Measurements from ENCODE around the gene MS4A4E.

Gene MS4A4E

GRCh38 chr11:60241786-60242185 lies 1.2 kb downstream of the MS4A4E start:
- Histone ChIP-seq H3K4me1 (ENCODE audit: control insufficient read depth in 1 of 2, insufficient read depth in 1 of 2, low read depth in 1 of 2, low read length in 1 of 2) (peaks cover 13 to 16% of the 10 kb centered on the region in 2 experiments), H3K9me3 (no peaks in the 10 kb centered on the region), H3K27ac (no peak overlapping the region), H3K36me3 (no peaks in the 10 kb centered on the region), H3K4me3 (ENCODE audit: low read depth in 1 of 2, low read length in 1 of 2) (no peak overlapping the region), H3K27me3 (no peaks in the 10 kb centered on the region)
- TF ChIP-seq, protein P1, sequence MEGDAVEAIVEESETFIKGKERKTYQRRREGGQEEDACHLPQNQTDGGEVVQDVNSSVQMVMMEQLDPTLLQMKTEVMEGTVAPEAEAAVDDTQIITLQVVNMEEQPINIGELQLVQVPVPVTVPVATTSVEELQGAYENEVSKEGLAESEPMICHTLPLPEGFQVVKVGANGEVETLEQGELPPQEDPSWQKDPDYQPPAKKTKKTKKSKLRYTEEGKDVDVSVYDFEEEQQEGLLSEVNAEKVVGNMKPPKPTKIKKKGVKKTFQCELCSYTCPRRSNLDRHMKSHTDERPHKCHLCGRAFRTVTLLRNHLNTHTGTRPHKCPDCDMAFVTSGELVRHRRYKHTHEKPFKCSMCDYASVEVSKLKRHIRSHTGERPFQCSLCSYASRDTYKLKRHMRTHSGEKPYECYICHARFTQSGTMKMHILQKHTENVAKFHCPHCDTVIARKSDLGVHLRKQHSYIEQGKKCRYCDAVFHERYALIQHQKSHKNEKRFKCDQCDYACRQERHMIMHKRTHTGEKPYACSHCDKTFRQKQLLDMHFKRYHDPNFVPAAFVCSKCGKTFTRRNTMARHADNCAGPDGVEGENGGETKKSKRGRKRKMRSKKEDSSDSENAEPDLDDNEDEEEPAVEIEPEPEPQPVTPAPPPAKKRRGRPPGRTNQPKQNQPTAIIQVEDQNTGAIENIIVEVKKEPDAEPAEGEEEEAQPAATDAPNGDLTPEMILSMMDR (IDR thresholded peaks at IDR 0.05), result no peak

GRCh38 chr11:60240662-60241061 lies 2.3 kb downstream of the MS4A4E start:
- Histone ChIP-seq H3K4me3 (ENCODE audit: low read depth in 1 of 2, low read length in 1 of 2) (no peak overlapping the region), H3K27ac (no peak overlapping the region), H3K4me1 (ENCODE audit: control insufficient read depth in 1 of 2, insufficient read depth in 1 of 2, low read depth in 1 of 2, low read length in 1 of 2) (peaks cover 13 to 18% of the 10 kb centered on the region in 2 experiments), H3K36me3 (no peaks in the 10 kb centered on the region), H3K9me3 (no peaks in the 10 kb centered on the region), H3K27me3 (no peaks in the 10 kb centered on the region)
- TF ChIP-seq, protein P1 (IDR thresholded peaks at IDR 0.05), result no peak

DNA sequence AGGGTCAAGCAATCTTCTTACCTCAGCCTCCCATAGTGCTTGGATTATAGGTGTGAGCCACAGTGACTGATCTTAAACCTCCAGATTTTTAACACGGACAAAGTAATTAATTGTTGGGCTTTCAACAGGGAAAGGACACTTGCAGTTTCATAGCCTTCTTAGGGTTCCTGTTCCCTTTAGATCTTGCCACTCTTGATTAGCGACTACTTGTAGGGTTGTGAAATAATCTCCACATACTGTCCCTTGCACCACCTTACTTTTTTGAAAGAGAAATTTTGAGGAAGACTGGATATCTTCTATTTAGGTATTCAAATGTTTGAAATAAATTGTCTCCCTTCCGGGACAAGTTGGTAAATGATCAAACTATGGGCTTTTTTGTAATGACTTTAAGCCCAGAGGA lies 7.6 kb downstream of the MS4A4E start:
- H3K36me3 ChIP-seq, result no peaks in the 10 kb centered on the region

DNA sequence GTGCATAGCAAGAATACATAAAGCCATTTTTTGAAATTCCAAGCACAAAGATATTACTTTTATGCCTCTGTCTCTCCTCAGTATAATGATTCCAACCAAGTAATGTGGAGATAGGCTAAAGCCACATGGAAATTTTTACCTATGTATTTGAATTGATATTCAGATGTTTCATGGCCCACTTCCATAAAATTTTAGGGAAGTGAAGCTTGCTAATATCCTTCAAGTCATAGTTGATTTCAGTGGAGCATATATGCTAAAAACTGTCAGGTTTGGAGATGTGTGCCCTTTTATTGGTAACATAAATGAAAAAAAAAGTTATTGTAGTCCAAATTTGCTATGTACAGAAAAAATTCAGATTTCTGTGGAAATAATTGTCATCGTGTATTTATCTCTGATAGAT lies 12.3 kb downstream of the MS4A4E start:
- Histone ChIP-seq H3K27ac (no peak overlapping the region), H3K4me3 (ENCODE audit: low read depth in 1 of 2, low read length in 1 of 2) (no peak overlapping the region), H3K9me3 (no peaks in the 10 kb centered on the region), H3K36me3 (no peaks in the 10 kb centered on the region), H3K27me3 (no peaks in the 10 kb centered on the region), H3K4me1 (ENCODE audit: control insufficient read depth in 1 of 2, insufficient read depth in 1 of 2, low read depth in 1 of 2, low read length in 1 of 2) (peaks cover 7 to 9% of the 10 kb centered on the region in 2 experiments)
- TF ChIP-seq, protein P1 (IDR thresholded peaks at IDR 0.05), result no peak

More for the DNA sequence above, 7.6 kb downstream of the MS4A4E start:
- Histone ChIP-seq H3K4me1 (ENCODE audit: control insufficient read depth in 1 of 2, insufficient read depth in 1 of 2, low read depth in 1 of 2, low read length in 1 of 2) (peaks cover 7 to 12% of the 10 kb centered on the region in 2 experiments), H3K27ac (no peak overlapping the region), H3K27me3 (no peaks in the 10 kb centered on the region), H3K9me3 (no peaks in the 10 kb centered on the region), H3K4me3 (ENCODE audit: low read depth in 1 of 2, low read length in 1 of 2) (no peak overlapping the region)
- TF ChIP-seq, protein P1 (IDR thresholded peaks at IDR 0.05), result no peak

GRCh38 chr11:60222141-60222540 lies 20.8 kb downstream of the MS4A4E start:
- Histone ChIP-seq H3K4me3 (ENCODE audit: low read depth in 1 of 2, low read length in 1 of 2) (no peak overlapping the region), H3K4me1 (ENCODE audit: control insufficient read depth in 1 of 2, insufficient read depth in 1 of 2, low read depth in 1 of 2, low read length in 1 of 2) (no peaks in the 10 kb centered on the region), H3K9me3 (no peaks in the 10 kb centered on the region), H3K27ac (no peak overlapping the region), H3K36me3 (no peaks in the 10 kb centered on the region), H3K27me3 (no peaks in the 10 kb centered on the region)
- TF ChIP-seq, protein P1 (IDR thresholded peaks at IDR 0.05), result no peak

- H3K4me1 ChIP-seq (ENCODE audit: control insufficient read depth in 1 of 2, insufficient read depth in 1 of 2, low read depth in 1 of 2, low read length in 1 of 2), result no peaks in the 10 kb centered on the region
- H3K36me3 ChIP-seq, result no peaks in the 10 kb centered on the region
- no peaks in the 10 kb centered on the region for H3K9me3 ChIP-seq
- H3K27ac ChIP-seq, result no peak overlapping the region
- H3K27me3 ChIP-seq, result no peaks in the 10 kb centered on the region
- TF ChIP-seq, protein P1 (IDR thresholded peaks at IDR 0.05), result no peak
- H3K4me3 ChIP-seq (ENCODE audit: low read depth in 1 of 2, low read length in 1 of 2), result no peak overlapping the region
These were observed 21.2 kb downstream of the MS4A4E start for GRCh38 chr11:60221692-60222091.
